HuH-7 (cell line): ENCODE data around the gene REX1BD.
"Not testable (repeated sequence)": the region's sequence is repeated elsewhere in the genome, so short reads cannot be mapped to it uniquely, and the experiment has no call there.

ENCODE experiments used
- DNase-seq: peaks from one replicate; pipeline ENCODE4 v3.0.0; 2011; ENCODE audit warnings: low spot score

Gene REX1BD

GRCh38 chr19:18588611-18589379 is at the start of gene REX1BD:
TSS of gene REX1BD (plus strand) at chr19:18588798. CDS start at chr19:18588802, 4 bp downstream.
- peak; percentile 70 for DNase-seq

DNA sequence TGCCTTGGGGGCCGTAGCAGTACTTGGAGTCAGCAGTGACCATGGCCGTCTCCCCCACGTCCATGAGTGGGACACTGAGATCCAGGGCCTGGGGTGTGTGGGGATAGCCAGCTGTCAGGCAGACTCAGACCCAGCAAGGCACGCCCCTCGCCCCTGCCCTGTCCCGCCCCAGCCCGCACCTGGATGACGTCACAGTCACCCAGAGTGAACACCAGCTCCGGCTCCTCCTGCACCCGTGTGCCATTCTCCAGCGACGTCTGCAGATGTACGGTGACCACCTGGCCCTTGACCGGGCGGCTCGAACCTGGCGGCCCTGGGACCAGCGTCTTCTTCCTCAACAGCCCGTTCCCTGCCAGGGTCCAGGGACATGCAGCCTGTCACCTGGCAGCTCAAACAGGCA is 49.2 kb upstream of the REX1BD start:
- DNase-seq: no peak

GRCh38 chr19:18540200-18540599 is 48.4 kb upstream of the REX1BD start:
- DNase-seq: not testable (repeated sequence)

- DNase-seq: no peak
Observed at GRCh38 chr19:18541258-18541991, 47.2 kb upstream of the REX1BD start.

- DNase-seq: peak; percentile 43
Observed at GRCh38 chr19:18541992-18542940, 46.3 kb upstream of the REX1BD start.

DNA sequence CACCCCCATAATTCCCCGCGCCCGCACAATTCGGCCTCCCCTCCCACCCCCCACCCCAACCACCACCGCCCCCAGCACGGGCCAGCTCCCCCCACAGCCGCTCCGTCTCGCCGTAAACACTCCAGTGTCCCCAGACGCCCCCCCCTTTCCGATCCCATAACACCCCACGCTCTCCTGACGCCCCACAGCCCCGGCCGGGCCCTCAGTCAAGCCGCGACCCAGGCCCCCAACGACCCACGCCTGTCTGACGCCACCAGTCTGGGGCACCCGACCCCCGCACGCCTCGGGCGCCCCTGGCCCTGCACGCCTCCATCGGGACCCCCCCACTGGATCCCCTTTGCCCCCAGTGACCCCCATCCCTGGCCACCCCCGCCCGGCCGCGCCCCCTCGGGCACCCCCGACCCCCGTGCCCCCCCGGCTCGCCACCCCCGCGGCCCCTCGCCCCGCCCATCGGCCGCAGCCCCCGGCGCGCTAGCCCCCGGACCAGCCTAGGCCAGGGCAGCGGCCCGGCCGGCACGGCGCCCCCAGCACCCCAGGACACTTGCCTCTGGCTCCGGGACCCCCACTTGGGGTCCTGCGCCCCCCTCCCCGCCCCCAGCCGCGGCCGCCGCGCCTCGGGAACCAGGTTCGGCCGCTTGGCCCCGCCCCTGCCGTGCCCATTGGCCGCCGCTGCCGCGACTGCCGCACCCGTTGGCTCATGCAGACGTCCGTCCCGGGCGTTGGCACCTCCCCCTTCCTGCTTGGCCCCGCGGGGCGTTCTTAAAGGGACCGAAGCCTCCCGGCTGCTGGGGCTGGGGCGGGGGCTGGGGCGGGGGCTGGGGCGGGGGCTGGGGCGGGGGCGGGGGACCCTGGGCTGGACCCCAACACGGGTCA is 45.4 kb upstream of the REX1BD start, which contains the start of gene FKBP8:
TSS of gene FKBP8 (minus strand) at position 633 of the 873 bp plus-strand sequence. CDS start 1,603 bp downstream, outside the sequence.
- peak; percentile 96 for DNase-seq

DNA sequence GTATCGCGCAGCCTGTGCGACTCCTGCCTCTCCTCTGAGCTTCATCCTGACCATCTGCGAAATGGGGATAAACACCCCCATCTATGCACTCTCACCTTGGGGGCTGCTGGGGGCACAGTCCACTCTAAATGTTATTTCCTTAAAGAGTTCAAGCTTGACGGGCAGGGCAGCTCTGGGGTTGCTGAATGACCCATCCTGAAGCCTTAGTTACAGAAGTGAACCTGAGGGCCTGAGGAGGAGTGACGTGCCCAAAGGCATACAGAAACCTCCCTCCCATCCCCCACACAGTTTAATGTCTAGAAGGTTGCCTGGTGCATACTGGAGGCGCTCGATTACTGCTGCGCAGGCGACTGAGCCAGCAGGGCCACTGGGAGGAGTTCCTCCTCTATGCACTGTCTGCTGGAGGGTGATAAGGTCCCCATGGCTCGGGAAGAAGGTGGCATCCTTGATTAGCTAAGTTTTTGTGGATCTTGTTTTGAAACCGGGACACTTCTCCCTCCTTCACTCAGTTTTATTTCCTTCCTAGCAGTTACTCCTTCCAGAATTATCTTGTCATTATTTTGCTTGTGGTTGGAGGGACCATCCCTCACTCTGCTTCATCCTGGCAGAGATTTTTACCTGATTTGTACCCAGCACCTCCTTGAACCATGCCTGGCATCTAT is 44.7 kb upstream of the REX1BD start:
- DNase-seq: peak; percentile 65

GRCh38 chr19:18551631-18552030 is 37.0 kb upstream of the REX1BD start:
- DNase-seq: no peak

- peak; percentile 95 for DNase-seq
Observed at GRCh38 chr19:18557411-18558201, 31.0 kb upstream of the REX1BD start, which contains the start of gene KXD1. TSS of gene KXD1 (plus strand) at chr19:18557870. CDS start at chr19:18562057, 4,187 bp downstream.

GRCh38 chr19:18558202-18558555 is 30.4 kb upstream of the REX1BD start:
- no peak for DNase-seq

DNA sequence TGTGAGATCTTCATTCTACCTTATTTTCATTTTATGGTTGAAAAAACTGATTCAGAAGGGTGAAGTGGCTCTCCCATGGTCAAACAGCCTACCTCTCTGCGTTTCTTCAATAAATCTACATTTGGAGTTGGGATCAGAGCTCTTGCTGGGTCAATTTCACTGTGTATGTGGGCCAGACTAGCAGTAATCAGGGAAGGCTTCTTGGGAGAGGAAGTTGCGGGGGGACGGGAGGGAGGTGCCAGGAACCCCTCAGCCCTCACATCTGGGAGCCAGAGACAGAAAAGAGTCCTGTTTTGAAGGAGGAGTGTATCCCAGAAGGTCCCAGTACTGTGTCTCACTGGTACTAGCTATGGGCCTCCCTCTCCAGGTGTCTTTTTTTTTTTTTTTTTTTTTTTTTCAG is 30.0 kb upstream of the REX1BD start:
- DNase-seq: no peak

DNA sequence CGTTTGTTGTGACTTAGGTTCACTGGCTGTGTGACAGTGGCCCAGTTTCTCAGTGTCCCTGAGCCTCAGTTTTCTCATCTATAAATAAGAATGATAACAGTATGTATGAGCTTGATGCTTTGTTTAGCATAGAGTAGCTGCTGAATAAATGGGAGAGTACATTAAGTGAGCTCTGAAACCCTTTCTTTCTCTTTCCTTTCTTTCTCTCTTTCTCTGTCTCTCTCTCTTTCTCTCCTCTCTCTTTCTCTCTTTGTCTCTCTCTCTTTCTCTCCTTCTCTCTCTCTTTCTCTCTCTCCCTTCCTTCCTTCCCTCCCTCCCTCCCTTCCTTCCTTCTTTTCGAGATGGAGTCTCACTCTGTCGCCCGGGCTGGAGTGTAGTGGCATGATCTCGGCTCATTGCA is 28.9 kb upstream of the REX1BD start:
- no peak for DNase-seq

DNA sequence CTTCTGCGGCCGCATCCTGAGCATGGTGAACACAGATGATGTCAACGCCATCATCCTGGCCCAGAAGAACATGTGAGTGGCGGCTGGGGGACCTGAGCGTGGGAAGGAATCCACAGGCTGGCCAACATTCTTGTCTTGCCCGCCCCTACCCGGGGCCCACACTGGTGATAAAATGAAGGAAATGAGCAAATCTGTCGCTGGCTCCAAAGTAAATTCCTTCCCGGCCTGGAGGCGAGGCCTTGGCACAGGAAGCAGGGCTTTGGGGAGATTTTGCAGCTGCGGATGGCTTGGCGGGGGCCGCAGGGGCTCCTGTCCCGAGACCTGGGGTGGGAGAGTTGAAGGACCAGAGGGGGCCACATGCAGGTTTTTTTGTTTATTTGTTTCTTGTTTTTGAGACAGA is 26.5 kb upstream of the REX1BD start:
- no peak for DNase-seq

- no peak for DNase-seq
Observed at GRCh38 chr19:18566953-18567352, 21.6 kb upstream of the REX1BD start.

DNA sequence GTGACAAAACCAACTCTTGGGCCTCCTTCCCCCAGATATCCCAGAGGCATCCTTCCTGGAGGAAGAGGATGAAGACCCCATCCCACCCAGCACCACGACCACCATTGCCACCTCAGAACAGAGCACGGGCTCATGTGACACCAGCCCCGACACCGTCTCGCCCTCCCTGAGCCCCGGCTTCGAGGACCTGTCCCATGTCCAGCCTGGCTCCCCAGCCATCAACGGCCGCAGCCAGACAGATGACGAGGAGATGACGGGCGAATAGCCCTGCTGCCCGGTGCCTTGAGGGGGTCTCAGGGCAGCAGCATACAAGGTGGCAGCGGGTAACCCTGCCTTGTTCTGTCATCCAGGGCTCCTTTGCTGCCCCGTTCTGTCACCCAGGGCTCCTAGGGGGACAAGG is 20.2 kb upstream of the REX1BD start:
- no peak for DNase-seq

- DNase-seq: peak; percentile 87
Observed at GRCh38 chr19:18571564-18572344, 16.8 kb upstream of the REX1BD start, which contains the start of gene UBA52. TSS of gene UBA52 (plus strand) at chr19:18571857. CDS start at chr19:18573301, 1,444 bp downstream.

DNA sequence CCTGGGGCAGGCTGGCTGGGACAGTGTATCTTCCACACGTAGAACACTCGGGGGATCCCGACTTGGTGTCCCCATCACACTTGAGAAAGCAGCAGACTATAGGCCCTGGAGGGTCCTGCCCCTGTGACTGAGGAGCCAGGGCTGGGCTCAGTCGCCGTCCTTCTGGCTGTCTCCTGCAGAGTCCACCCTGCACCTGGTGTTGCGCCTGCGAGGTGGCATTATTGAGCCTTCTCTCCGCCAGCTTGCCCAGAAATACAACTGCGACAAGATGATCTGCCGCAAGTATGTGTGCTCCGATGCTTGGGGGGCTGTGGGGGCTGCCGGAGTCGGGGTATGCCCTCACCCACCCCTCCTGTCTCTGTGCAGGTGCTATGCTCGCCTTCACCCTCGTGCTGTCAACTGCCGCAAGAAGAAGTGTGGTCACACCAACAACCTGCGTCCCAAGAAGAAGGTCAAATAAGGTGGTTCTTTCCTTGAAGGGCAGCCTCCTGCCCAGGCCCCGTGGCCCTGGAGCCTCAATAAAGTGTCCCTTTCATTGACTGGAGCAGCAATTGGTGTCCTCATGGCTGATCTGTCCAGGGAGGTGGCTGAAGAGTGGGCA is 13.8 kb upstream of the REX1BD start:
- no peak for DNase-seq

- DNase-seq: no peak
Observed at GRCh38 chr19:18576383-18576782, 12.2 kb upstream of the REX1BD start.
